H1 (cell line): Measurements from ENCODE around the gene VEGFC. TPM values are rescaled to one million over a fixed set of nuclear protein-coding genes. Genes with fewer than 3 reads are reported as not detected.

ENCODE experiments used
- CTCF ChIA-PET: fragments of 300-600 bp; sonication (Branson Sonifier 250); formaldehyde crosslinking; loops from one replicate; lab custom pipeline; 2021; ENCODE audit not compliant: partially characterized antibody; lab: Charles Lee
- POLR2A ChIA-PET: fragments of 300-600 bp; sonication (Branson Sonifier 250); formaldehyde crosslinking; loops from one replicate; lab custom pipeline; 2021; ENCODE audit warnings: inconsistent platforms; ENCODE audit not compliant: partially characterized antibody; lab: Charles Lee
- DNase-seq, 2 experiments: peaks; one replicate each; pipeline versions ENCODE4 v3.0.0 to v3.0.0-alpha.2; 2010 to 2022; ENCODE audit warnings: low spot score in 2 of 2, low read depth in 1 of 2, mixed read lengths in 1 of 2
- FAIRE-seq: peaks from 2 replicates; lab custom pipeline; 2011; peaks lifted over from hg19 to GRCh38; lab: Jason Lieb, UNC
- H2AFZ ChIP-seq: 2 replicates; pipeline ENCODE4 v1.8.1; 2012; ENCODE audit warnings: low read length, inconsistent platforms
- H2AK5ac ChIP-seq: 2 replicates; pipeline ENCODE4 v1.6.1; 2013; ENCODE audit warnings: low read depth, low read length
- H2BK120ac ChIP-seq: replicated peaks from 2 replicates; pipeline ENCODE3; 2013; ENCODE audit warnings: low read depth, low read length, inconsistent platforms
- H2BK12ac ChIP-seq: 2 replicates; pipeline ENCODE4 v1.6.1; 2013; ENCODE audit warnings: low read depth, low read length
- H2BK15ac ChIP-seq: 2 replicates; pipeline ENCODE4 v1.6.1; 2013; ENCODE audit warnings: low read length
- H2BK20ac ChIP-seq: 2 replicates; pipeline ENCODE4 v1.6.1; 2013; ENCODE audit warnings: low read length
- H2BK5ac ChIP-seq: 2 replicates; pipeline ENCODE4 v1.6.1; 2013; ENCODE audit warnings: low read depth, low read length
- H3K14ac ChIP-seq: 2 replicates; pipeline ENCODE4 v1.6.1; 2013; ENCODE audit warnings: inconsistent platforms; ENCODE audit not compliant: insufficient read length
- H3K18ac ChIP-seq: 2 replicates; pipeline ENCODE4 v1.6.1; 2013; ENCODE audit warnings: low read length; ENCODE audit errors: extremely low read depth
- H3K23ac ChIP-seq: 2 replicates; pipeline ENCODE4 v1.6.1; 2013; ENCODE audit warnings: inconsistent platforms; ENCODE audit not compliant: insufficient read length
- H3K23me2 ChIP-seq: 2 replicates; pipeline ENCODE4 v1.6.1; 2013; ENCODE audit warnings: low read depth, low read length
- H3K27ac ChIP-seq: 2 replicates; pipeline ENCODE4 v1.6.1; 2011; ENCODE audit warnings: low read depth, low read length, inconsistent platforms
- H3K27me3 ChIP-seq, 4 experiments: replicated peaks in 1 of 4; 1 replicate in 1 of 4; 2 replicates in 3 of 4; pipeline versions ENCODE4 v1.6.1 to v1.8.1; 2011 to 2013; ENCODE audit warnings: low read length in 3 of 4, mild to moderate bottlenecking in 3 of 4, inconsistent platforms in 2 of 4, mixed read lengths in 2 of 4, moderate library complexity in 1 of 4; ENCODE audit not compliant: control insufficient read depth in 3 of 4, insufficient read depth in 3 of 4; ENCODE audit errors: extremely low read depth in 1 of 4
- H3K36me3 ChIP-seq, 4 experiments: 2 replicates each; pipeline versions ENCODE4 v1.6.1 to v1.8.1; 2011 to 2013; ENCODE audit warnings: mild to moderate bottlenecking in 4 of 4, low read length in 3 of 4, moderate library complexity in 2 of 4, control low read depth in 1 of 4, inconsistent platforms in 1 of 4; ENCODE audit not compliant: insufficient read depth in 4 of 4, control insufficient read depth in 2 of 4
- H3K4ac ChIP-seq: replicated peaks from 2 replicates; pipeline ENCODE3; 2013; ENCODE audit warnings: low read length, low read depth, mixed read lengths, inconsistent platforms; ENCODE audit not compliant: insufficient read length
- H3K4me1 ChIP-seq, 4 experiments: replicated peaks in 1 of 4; 1 replicate in 1 of 4; 2 replicates in 3 of 4; pipeline versions ENCODE4 v1.6.1 to v1.8.1; 2011 to 2013; ENCODE audit warnings: low read length in 3 of 4, inconsistent platforms in 2 of 4, mixed read lengths in 1 of 4; ENCODE audit not compliant: insufficient read depth in 4 of 4, control insufficient read depth in 3 of 4
- H3K4me2 ChIP-seq, 2 experiments: 2 replicates each; pipeline versions ENCODE4 v1.6.1 to v1.8.1; 2011 to 2013; ENCODE audit warnings: low read depth in 2 of 2, low read length in 2 of 2, control low read depth in 1 of 2, inconsistent platforms in 1 of 2, mild to moderate bottlenecking in 1 of 2; ENCODE audit not compliant: insufficient read depth in 1 of 2
- H3K4me3 ChIP-seq, 4 experiments: fragments of 200-600, 300-600 bp in 1 of 4; sonication (generic), shearing (Covaris generic), sonication (Bioruptor Twin) in 1 of 4; 2 replicates each; pipeline versions ENCODE4 v1.5.1 to v1.8.1; 2011 to 2016; ENCODE audit warnings: low read length in 4 of 4, low read depth in 3 of 4, control low read depth in 2 of 4, inconsistent platforms in 2 of 4, mild to moderate bottlenecking in 2 of 4, mixed read lengths in 1 of 4, moderate library complexity in 1 of 4; ENCODE audit not compliant: insufficient read depth in 2 of 4; ENCODE audit errors: extremely low read depth in 1 of 4
- H3K56ac ChIP-seq: replicated peaks from 2 replicates; pipeline ENCODE3; 2013; ENCODE audit warnings: low read depth, mild to moderate bottlenecking, mixed read lengths, low read length, inconsistent platforms; ENCODE audit not compliant: insufficient read length
- H3K79me1 ChIP-seq: 2 replicates; pipeline ENCODE4 v1.6.1; 2013; ENCODE audit warnings: low read depth, low read length, control low read depth
- H3K79me2 ChIP-seq, 2 experiments: 2 replicates each; pipeline versions ENCODE4 v1.6.1 to v1.8.1; 2012 to 2013; ENCODE audit warnings: low read length in 2 of 2, mild to moderate bottlenecking in 2 of 2, inconsistent platforms in 1 of 2; ENCODE audit not compliant: insufficient read depth in 2 of 2, control insufficient read depth in 1 of 2
- H3K9ac ChIP-seq, 4 experiments: replicated peaks in 1 of 4; 1 replicate in 1 of 4; 2 replicates in 3 of 4; pipeline versions ENCODE4 v1.6.1 to v1.8.1; 2011 to 2013; ENCODE audit warnings: low read depth in 3 of 4, low read length in 3 of 4, control low read depth in 2 of 4, mild to moderate bottlenecking in 2 of 4, moderate library complexity in 2 of 4, inconsistent platforms in 1 of 4; ENCODE audit errors: extremely low read depth in 1 of 4
- H3K9me3 ChIP-seq, 2 experiments: 2 replicates each; pipeline versions ENCODE4 v1.6.1 to v1.8.1; 2012 to 2013; ENCODE audit warnings: mild to moderate bottlenecking in 2 of 2, moderate library complexity in 2 of 2, control low read depth in 1 of 2, inconsistent platforms in 1 of 2, low read depth in 1 of 2, low read length in 1 of 2, mixed read lengths in 1 of 2; ENCODE audit not compliant: insufficient read depth in 2 of 2
- H4K20me1 ChIP-seq, 2 experiments: replicated peaks in 1 of 2; 2 replicates each; pipeline versions ENCODE3 to v1.8.1; 2011 to 2013; ENCODE audit warnings: inconsistent platforms in 2 of 2, low read length in 2 of 2, mild to moderate bottlenecking in 1 of 2; ENCODE audit not compliant: insufficient read depth in 2 of 2, control insufficient read depth in 1 of 2
- H4K5ac ChIP-seq: 2 replicates; pipeline ENCODE4 v1.6.1; 2013; ENCODE audit warnings: low read length, low read depth, mixed read lengths, inconsistent platforms; ENCODE audit not compliant: insufficient read length
- H4K8ac ChIP-seq: 2 replicates; pipeline ENCODE4 v1.8.0; 2013; ENCODE audit warnings: mild to moderate bottlenecking, moderate library complexity, low read length, inconsistent platforms; ENCODE audit not compliant: insufficient read depth; ENCODE audit errors: extremely low read depth
- H4K91ac ChIP-seq: replicated peaks from 2 replicates; pipeline ENCODE3; 2013; ENCODE audit warnings: low read length, mixed read lengths, inconsistent platforms; ENCODE audit not compliant: insufficient read length
- BCL11A ChIP-seq, 2 experiments: IDR thresholded peaks; one replicate each; pipeline ENCODE4 v1.6.1; 2011; ENCODE audit warnings: low read depth in 2 of 2, low read length in 2 of 2, mild to moderate bottlenecking in 2 of 2
- CBX8 ChIP-seq: fragments of 300-800, 300-1000 bp; sonication (generic); IDR thresholded peaks from 2 replicates; pipeline ENCODE4 v1.7.1; 2016; ENCODE audit warnings: low read depth, low read length, borderline replicate concordance
- CEBPB ChIP-seq: IDR thresholded peaks from 2 replicates; pipeline ENCODE4 v1.6.1; 2012; ENCODE audit warnings: low read depth, low read length
- CTBP2 ChIP-seq: IDR thresholded peaks from 2 replicates; pipeline ENCODE4 v1.7.0; 2011; ENCODE audit warnings: borderline replicate concordance, mild to moderate bottlenecking, moderate library complexity, mixed read lengths, low read length; ENCODE audit not compliant: insufficient read depth, insufficient read length
- EP300 ChIP-seq, 2 experiments: IDR thresholded peaks; 1 replicate in 1 of 2; 2 replicates in 1 of 2; pipeline ENCODE4 v1.6.1; 2011 to 2012; ENCODE audit warnings: low read depth in 2 of 2, low read length in 2 of 2, mild to moderate bottlenecking in 2 of 2, borderline replicate concordance in 1 of 2, inconsistent platforms in 1 of 2, moderate library complexity in 1 of 2
- JUN ChIP-seq: IDR thresholded peaks from 2 replicates; pipeline ENCODE4 v1.6.1; 2011; ENCODE audit warnings: low read depth, mild to moderate bottlenecking, improper control_type of control experiment, low read length
- KDM1A ChIP-seq: fragments of 200-600, 300-600 bp; sonication (generic); IDR thresholded peaks from 2 replicates; pipeline ENCODE4 v1.7.1; 2016; ENCODE audit warnings: mild to moderate bottlenecking, low read length, borderline replicate concordance
- RBBP5 ChIP-seq: IDR thresholded peaks from 2 replicates; pipeline ENCODE4 v1.7.1; 2012; ENCODE audit warnings: low read depth, mild to moderate bottlenecking, inconsistent platforms, low read length, moderate library complexity, borderline replicate concordance
- TCF12 ChIP-seq: IDR thresholded peaks from 2 replicates; pipeline ENCODE4 v1.6.1; 2011; ENCODE audit warnings: low read depth, mild to moderate bottlenecking, low read length
- WGBS, 2 experiments: shearing (Covaris generic) in 1 of 2; methylation state at CpG; one replicate each; pipeline versions ENCODE4 v1.1.6 to v1.1.7; 2013 to 2015; ENCODE audit warnings: low lambda C conversion rate in 2 of 2, mixed read lengths in 2 of 2, inconsistent platforms in 1 of 2, low coverage in 1 of 2, missing lambda C conversion rate in 1 of 2; ENCODE audit not compliant: insufficient replicate concordance in 2 of 2, insufficient coverage in 1 of 2, insufficient read length in 1 of 2; ENCODE audit errors: extremely low coverage in 1 of 2, missing lambda C conversion rate in 1 of 2; 5-methylcytosine and 5-hydroxymethylcytosine counted together
- polyA plus RNA-seq, 7 experiments: library from polyadenylated mRNA; depleted of rRNA in 3 of 7; stranded (reverse) in 5 of 7; unstranded in 2 of 7; fragments of >200 nt in 5 of 7; fragments of 200-250 nt in 2 of 7; gene quantifications; 1 replicate in 5 of 7; 2 replicates in 1 of 7; 4 replicates in 1 of 7; pipeline versions ENCODE4 v1.2.1 to v1.2.3, GENCODE V29; 2011 to 2013; ENCODE audit warnings: missing spikeins in 2 of 7, mixed read lengths in 2 of 7
- total RNA-seq: library from RNA; stranded (reverse); fragmentation: NEBNext Ultra II Directional; extraction: Animal tissue kit (Norgen Biotek cat#: 25700); gene quantifications from 2 replicates; pipeline ENCODE4 v1.2.1, GENCODE V29; 2021
- TF ChIP-seq, protein P1 (sequence below): IDR thresholded peaks from 2 replicates; pipeline ENCODE4 v1.6.1; 2012; ENCODE audit warnings: low read length, inconsistent platforms
- TF ChIP-seq, protein P2 (sequence below): IDR thresholded peaks from 2 replicates; pipeline ENCODE4 v1.6.1; 2011; ENCODE audit warnings: low read length, improper control_type of control experiment

The VEGFC gene
- total and polyA plus RNA-seq, 2 of the 8 experiments (the other 6 are each of a cell fraction or from before 2014, with no cell fraction given): 0.53 to 1.4 TPM

DNA sequence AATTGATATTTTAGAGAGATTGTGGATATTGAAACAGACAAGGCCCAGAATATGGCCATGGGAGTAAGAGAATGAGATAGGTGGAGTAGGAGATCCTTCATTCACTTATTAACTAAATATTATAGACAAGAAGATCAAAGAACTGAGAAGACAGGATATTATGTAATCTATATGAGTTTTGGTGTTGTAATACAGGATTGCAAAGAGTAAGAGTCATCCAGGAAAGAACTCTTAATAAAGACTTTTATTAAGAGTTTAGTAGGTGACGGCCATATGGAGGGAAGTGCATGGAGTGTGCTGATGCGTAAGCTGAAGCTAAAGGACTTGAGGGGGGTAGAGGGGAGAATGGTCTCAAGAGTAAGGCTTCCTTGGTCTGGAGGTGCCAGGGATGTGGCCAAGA lies 153.7 kb downstream of the VEGFC start:
- WGBS, 2 experiments: 86% methylated on average over 2 of the region's 2 CpGs; no CpG with 5 or more reads in 1 of the 2 experiments
- ChIA-PET POLR2A (interaction anchor here (0.6 kb wide), 1 partner anchor 442 kb away, joined by 3 read pairs; no protein-coding TSS in a partner anchor), CTCF (interaction anchor here (0.9 kb wide), 1 partner anchor 16 kb away, joined by 3 read pairs; no protein-coding TSS in a partner anchor)
- H4K91ac ChIP-seq: no peak overlapping the region
- H3K9me3 ChIP-seq: no peaks in the 10 kb centered on the region
- H4K5ac ChIP-seq: no peak overlapping the region
- no peaks in the 10 kb centered on the region for H3K27me3 ChIP-seq
- H3K4me1 ChIP-seq: no peaks in the 10 kb centered on the region
- H2BK15ac ChIP-seq: no peak overlapping the region
- no peak overlapping the region for H3K23ac ChIP-seq
- no peak for FAIRE-seq
- H3K18ac ChIP-seq: no peak overlapping the region
- H3K79me1 ChIP-seq: no peaks in the 10 kb centered on the region
- H2AFZ ChIP-seq: no peak overlapping the region
- no peak overlapping the region for H3K4ac ChIP-seq
- no peaks in the 10 kb centered on the region for H4K20me1 ChIP-seq
- H2BK120ac ChIP-seq: no peak overlapping the region
- no peak for DNase-seq
- no peak overlapping the region for H3K27ac ChIP-seq
- H4K8ac ChIP-seq: no peak overlapping the region
- no peak overlapping the region for H2BK20ac ChIP-seq
- no peak overlapping the region for H3K56ac ChIP-seq
- no peak overlapping the region for H2BK5ac ChIP-seq
- H2AK5ac ChIP-seq: no peak overlapping the region
- no peaks in the 10 kb centered on the region for H3K36me3 ChIP-seq
- no peak overlapping the region for H3K9ac ChIP-seq
- H3K14ac ChIP-seq: no peak overlapping the region
- no peaks in the 10 kb centered on the region for H3K79me2 ChIP-seq
- H3K4me3 ChIP-seq: no peak overlapping the region
- no peak overlapping the region for H3K4me2 ChIP-seq
- H3K23me2 ChIP-seq: no peaks in the 10 kb centered on the region
- no peak overlapping the region for H2BK12ac ChIP-seq
- no peak for TF ChIP-seq CBX8
- no peak for TF ChIP-seq JUN
- TF ChIP-seq KDM1A: no peak
- TF ChIP-seq EP300 (IDR thresholded peaks at IDR 0.05; ENCODE audit: borderline replicate concordance in 1 of 2, low read depth in 2 of 2, low read length in 2 of 2): no peak
- no peak for TF ChIP-seq CEBPB
- TF ChIP-seq RBBP5: no peak
- TF ChIP-seq BCL11A (IDR thresholded peaks at IDR 0.05; ENCODE audit: low read depth in 2 of 2, low read length in 2 of 2): no peak
- TF ChIP-seq, protein P1, sequence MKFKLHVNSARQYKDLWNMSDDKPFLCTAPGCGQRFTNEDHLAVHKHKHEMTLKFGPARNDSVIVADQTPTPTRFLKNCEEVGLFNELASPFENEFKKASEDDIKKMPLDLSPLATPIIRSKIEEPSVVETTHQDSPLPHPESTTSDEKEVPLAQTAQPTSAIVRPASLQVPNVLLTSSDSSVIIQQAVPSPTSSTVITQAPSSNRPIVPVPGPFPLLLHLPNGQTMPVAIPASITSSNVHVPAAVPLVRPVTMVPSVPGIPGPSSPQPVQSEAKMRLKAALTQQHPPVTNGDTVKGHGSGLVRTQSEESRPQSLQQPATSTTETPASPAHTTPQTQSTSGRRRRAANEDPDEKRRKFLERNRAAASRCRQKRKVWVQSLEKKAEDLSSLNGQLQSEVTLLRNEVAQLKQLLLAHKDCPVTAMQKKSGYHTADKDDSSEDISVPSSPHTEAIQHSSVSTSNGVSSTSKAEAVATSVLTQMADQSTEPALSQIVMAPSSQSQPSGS: no peak
- TF ChIP-seq TCF12: no peak
- TF ChIP-seq, protein P2, sequence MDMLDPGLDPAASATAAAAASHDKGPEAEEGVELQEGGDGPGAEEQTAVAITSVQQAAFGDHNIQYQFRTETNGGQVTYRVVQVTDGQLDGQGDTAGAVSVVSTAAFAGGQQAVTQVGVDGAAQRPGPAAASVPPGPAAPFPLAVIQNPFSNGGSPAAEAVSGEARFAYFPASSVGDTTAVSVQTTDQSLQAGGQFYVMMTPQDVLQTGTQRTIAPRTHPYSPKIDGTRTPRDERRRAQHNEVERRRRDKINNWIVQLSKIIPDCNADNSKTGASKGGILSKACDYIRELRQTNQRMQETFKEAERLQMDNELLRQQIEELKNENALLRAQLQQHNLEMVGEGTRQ: no peak
- no peak for TF ChIP-seq CTBP2
